GM12878 (cell line): Measurements from ENCODE around the gene CTIF.
"Not testable (repeated sequence)": the region's sequence is repeated elsewhere in the genome, so short reads cannot be mapped to it uniquely, and the experiment has no call there.

Source experiments
- CEBPB ChIP-seq, 2 experiments: fragments of 150-350 bp in 1 of 2; IDR thresholded peaks; 2 replicates each; pipeline ENCODE4 v1.6.1; 2012 to 2014; ENCODE audit warnings: low read depth in 2 of 2, low read length in 2 of 2, borderline replicate concordance in 1 of 2, inconsistent platforms in 1 of 2
- CREB1 ChIP-seq: IDR thresholded peaks from 2 replicates; pipeline ENCODE4 v1.6.1; 2012; ENCODE audit warnings: low read depth, mild to moderate bottlenecking, inconsistent platforms
- CTCF ChIP-seq, 3 experiments: IDR thresholded peaks in 2 of 3; conservative IDR thresholded peaks in 1 of 3; 2 replicates each; pipeline ENCODE4 v1.5.1; 2011; ENCODE audit warnings: low read depth in 3 of 3, low read length in 3 of 3, mild to moderate bottlenecking in 3 of 3, control low read depth in 2 of 3, moderate library complexity in 2 of 3, inconsistent platforms in 1 of 3, mixed read lengths in 1 of 3; ENCODE audit not compliant: control insufficient read depth in 2 of 3, insufficient read depth in 1 of 3; ENCODE audit errors: extremely low read depth in 1 of 3
- HCFC1 ChIP-seq: fragments of 150-350 bp; IDR thresholded peaks from 2 replicates; pipeline ENCODE4 v1.6.1; 2014; ENCODE audit warnings: low read length
- MXI1 ChIP-seq: fragments of 150-350 bp; IDR thresholded peaks from 2 replicates; pipeline ENCODE4 v1.6.1; 2011; ENCODE audit warnings: low read depth, mild to moderate bottlenecking, inconsistent platforms, low read length, improper control_type of control experiment
- MYC ChIP-seq: IDR thresholded peaks from 2 replicates; pipeline ENCODE4 v1.6.1; 2011; ENCODE audit warnings: mild to moderate bottlenecking, low read length, moderate library complexity, inconsistent platforms; ENCODE audit not compliant: insufficient read depth, insufficient replicate concordance, insufficient read length, severe bottlenecking
- NR2C2 ChIP-seq: IDR thresholded peaks from 2 replicates; pipeline ENCODE4 v1.6.1; 2011; ENCODE audit warnings: borderline replicate concordance, low read depth; ENCODE audit not compliant: control insufficient read depth, insufficient read length
- NRF1 ChIP-seq: conservative IDR thresholded peaks from 2 replicates; pipeline ENCODE4 v1.6.1; 2011; ENCODE audit warnings: mild to moderate bottlenecking, low read depth, low read length, improper control_type of control experiment
- PKNOX1 ChIP-seq: fragments of 450-650 bp; IDR thresholded peaks from 2 replicates; pipeline ENCODE4 v1.6.1; 2016; ENCODE audit warnings: mild to moderate bottlenecking
- POLR2A ChIP-seq: IDR thresholded peaks from 2 replicates; pipeline ENCODE4 v1.6.1; 2011; ENCODE audit warnings: low read depth, mild to moderate bottlenecking, low read length
- POLR2AphosphoS2 ChIP-seq: IDR thresholded peaks from 2 replicates; pipeline ENCODE4 v1.6.1; 2011; ENCODE audit warnings: low read depth, mild to moderate bottlenecking, low read length, improper control_type of control experiment, moderate library complexity
- ZBTB4 ChIP-seq: fragments of 450-650 bp; formaldehyde crosslinking; IDR thresholded peaks from 2 replicates; pipeline ENCODE4 v1.4.0; 2022; ENCODE audit warnings: mild to moderate bottlenecking, moderate library complexity
- ZNF24 ChIP-seq: fragments of 450-650 bp; IDR thresholded peaks from 2 replicates; pipeline ENCODE4 v1.6.1; 2017; ENCODE audit warnings: antibody characterized with exemption, mild to moderate bottlenecking

DNA sequence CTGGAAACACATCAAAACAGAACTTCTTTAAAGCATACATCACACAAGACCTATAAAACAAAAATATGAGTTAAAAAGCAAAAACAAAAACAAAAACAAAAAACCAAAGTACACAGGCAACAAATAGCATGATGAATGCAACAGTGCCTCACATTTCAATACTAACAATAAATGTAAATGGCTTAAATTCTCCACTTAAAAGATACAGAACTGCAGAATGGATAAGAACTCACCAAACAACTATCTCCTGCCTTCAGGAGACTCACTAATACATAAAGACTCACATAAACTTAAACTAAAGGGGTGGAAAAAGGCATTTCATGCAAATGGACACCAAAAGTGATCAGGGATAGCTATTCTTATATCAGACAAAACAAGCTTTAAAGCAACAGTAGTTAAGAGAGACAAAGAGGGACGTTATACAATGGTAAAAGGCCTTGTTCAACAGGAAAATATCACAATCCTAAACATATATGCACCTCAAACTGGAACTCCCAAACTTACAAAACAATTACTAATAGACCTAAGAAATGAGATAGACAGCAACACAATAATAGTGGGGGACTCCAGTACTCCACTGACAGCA lies 31.8 kb upstream of the CTIF start:
- TF ChIP-seq ZBTB4 (CRISPR knock-in tag); CREB1; CTCF (IDR thresholded peaks at IDR 0.05 in 2 of 3, conservative IDR thresholded peaks at IDR 0.05 in 1 of 3; ENCODE audit: control insufficient read depth in 2 of 3, extremely low read depth in 1 of 3, insufficient read depth in 1 of 3, low read depth in 3 of 3, low read length in 3 of 3); HCFC1; ZNF24; NR2C2; NRF1; POLR2A; MXI1; POLR2AphosphoS2; CEBPB (IDR thresholded peaks at IDR 0.05; ENCODE audit: borderline replicate concordance in 1 of 2, low read depth in 2 of 2, low read length in 2 of 2); MYC; PKNOX1: not testable (repeated sequence)
